HEK293 (cell line): ENCODE data around the gene HTT.

Experiments used
- CTCF ChIA-PET: fragments of 350-600 bp; formaldehyde crosslinking; extraction: SDS; loops from one replicate; lab custom pipeline; 2021; ENCODE audit warnings: antibody characterized with exemption; lab: Yijun Ruan, JAX
- POLR2A ChIA-PET: fragments of 300-600 bp; formaldehyde crosslinking; extraction: SDS; loops from one replicate; lab custom pipeline; 2020; ENCODE audit warnings: antibody characterized with exemption, inconsistent platforms; lab: Yijun Ruan, JAX
- H3K27ac ChIP-seq: fragments of 200-500 bp; sonication (Bioruptor generic); 2 replicates; pipeline ENCODE4 v1.5.1; 2014; ENCODE audit warnings: low read depth, low read length, control low read depth, inconsistent platforms; ENCODE audit errors: extremely low read depth
- H3K36me3 ChIP-seq, 2 experiments: fragments of 200-500 bp in 1 of 2; sonication (Bioruptor generic) in 1 of 2; 1 replicate in 1 of 2; 2 replicates in 1 of 2; pipeline ENCODE4 v1.5.1; 2014 to 2017; ENCODE audit warnings: inconsistent platforms in 2 of 2, low read length in 2 of 2; ENCODE audit not compliant: control insufficient read depth in 2 of 2, insufficient read depth in 1 of 2
- H3K4me1 ChIP-seq: fragments of 200-500 bp; sonication (Bioruptor generic); 2 replicates; pipeline ENCODE4 v1.5.1; 2014; ENCODE audit warnings: mild to moderate bottlenecking, low read length, inconsistent platforms; ENCODE audit not compliant: control insufficient read depth, insufficient read depth
- H3K4me3 ChIP-seq: 2 replicates; pipeline ENCODE4 v1.5.1; 2011; ENCODE audit warnings: low read depth, mild to moderate bottlenecking, control low read depth, low read length, moderate library complexity
- H3K9me3 ChIP-seq: fragments of 200-500 bp; sonication (Bioruptor generic); 2 replicates; pipeline ENCODE4 v1.5.1; 2014; ENCODE audit warnings: low read depth, low read length, inconsistent platforms; ENCODE audit not compliant: control insufficient read depth, insufficient read depth
- GLI2 ChIP-seq: fragments of 450-650 bp; formaldehyde crosslinking; IDR thresholded peaks from 2 replicates; pipeline ENCODE4; 2017; ENCODE audit warnings: missing biosample characterization, missing genetic modification characterization, low read depth, borderline replicate concordance
- GLI4 ChIP-seq: fragments of 450-650 bp; formaldehyde crosslinking; IDR thresholded peaks from 2 replicates; pipeline ENCODE4 v1.5.1; 2016; ENCODE audit warnings: missing biosample characterization, missing genetic modification characterization
- SETDB1 ChIP-seq: IDR thresholded peaks from one replicate; pipeline ENCODE4 v1.6.1; 2017; ENCODE audit warnings: mild to moderate bottlenecking, low read length, moderate library complexity, mixed read lengths; ENCODE audit not compliant: insufficient read length
- YY2 ChIP-seq: fragments of 450-650 bp; formaldehyde crosslinking; IDR thresholded peaks from 2 replicates; pipeline ENCODE4 v1.5.1; 2016; ENCODE audit warnings: missing biosample characterization, missing genetic modification characterization
- ZBTB17 ChIP-seq: fragments of 450-650 bp; formaldehyde crosslinking; IDR thresholded peaks from 2 replicates; pipeline ENCODE4 v1.5.1; 2016; ENCODE audit warnings: missing biosample characterization, missing genetic modification characterization
- ZIC2 ChIP-seq: fragments of 450-650 bp; formaldehyde crosslinking; IDR thresholded peaks from 2 replicates; pipeline ENCODE4 v1.5.1; 2016; ENCODE audit warnings: missing biosample characterization, missing genetic modification characterization
- ZNF114 ChIP-seq: fragments of 450-650 bp; formaldehyde crosslinking; IDR thresholded peaks from 2 replicates; pipeline ENCODE4 v1.5.0; 2017; ENCODE audit warnings: missing biosample characterization, missing genetic modification characterization
- ZNF169 ChIP-seq: fragments of 450-650 bp; formaldehyde crosslinking; IDR thresholded peaks from 2 replicates; pipeline ENCODE4 v1.5.1; 2016; ENCODE audit warnings: missing biosample characterization, missing genetic modification characterization
- ZNF211 ChIP-seq: fragments of 450-650 bp; formaldehyde crosslinking; IDR thresholded peaks from 2 replicates; pipeline ENCODE4 v1.5.1; 2016; ENCODE audit warnings: low read depth, missing biosample characterization, missing genetic modification characterization
- ZNF350 ChIP-seq: fragments of 450-650 bp; formaldehyde crosslinking; IDR thresholded peaks from 2 replicates; pipeline ENCODE4 v1.5.0; 2017; ENCODE audit warnings: missing biosample characterization, mild to moderate bottlenecking, missing genetic modification characterization
- ZNF514 ChIP-seq: fragments of 450-650 bp; formaldehyde crosslinking; IDR thresholded peaks from 2 replicates; pipeline ENCODE4 v1.5.1; 2016; ENCODE audit warnings: missing biosample characterization, missing genetic modification characterization
- ZNF529 ChIP-seq: fragments of 450-650 bp; formaldehyde crosslinking; IDR thresholded peaks from 2 replicates; pipeline ENCODE4 v1.5.1; 2017; ENCODE audit warnings: missing genetic modification characterization, missing biosample characterization; ENCODE audit not compliant: insufficient replicate concordance
- ZNF544 ChIP-seq: fragments of 450-650 bp; formaldehyde crosslinking; IDR thresholded peaks from 2 replicates; pipeline ENCODE4 v1.5.0; 2017; ENCODE audit warnings: missing biosample characterization, missing genetic modification characterization
- ZNF555 ChIP-seq: fragments of 450-650 bp; formaldehyde crosslinking; conservative IDR thresholded peaks from 2 replicates; pipeline ENCODE4 v1.5.1; 2017; ENCODE audit warnings: missing biosample characterization, mild to moderate bottlenecking, missing genetic modification characterization, inconsistent platforms
- ZNF558 ChIP-seq: fragments of 450-650 bp; formaldehyde crosslinking; IDR thresholded peaks from 2 replicates; pipeline ENCODE4 v1.5.1; 2016; ENCODE audit warnings: missing biosample characterization, missing genetic modification characterization
- TF ChIP-seq, protein P1 (sequence below): fragments of 450-650 bp; formaldehyde crosslinking; IDR thresholded peaks from 2 replicates; pipeline ENCODE4 v1.5.0; 2017; ENCODE audit warnings: missing biosample characterization, missing genetic modification characterization, borderline replicate concordance
- TF ChIP-seq, protein P2 (sequence below): fragments of 450-650 bp; formaldehyde crosslinking; IDR thresholded peaks from 2 replicates; pipeline ENCODE4 v1.5.1; 2016; ENCODE audit warnings: missing biosample characterization, missing genetic modification characterization
- TF ChIP-seq, protein P3 (sequence below): fragments of 450-650 bp; formaldehyde crosslinking; IDR thresholded peaks from 2 replicates; pipeline ENCODE4 v1.5.1; 2016; ENCODE audit warnings: missing biosample characterization, missing genetic modification characterization

HTT gene

DNA sequence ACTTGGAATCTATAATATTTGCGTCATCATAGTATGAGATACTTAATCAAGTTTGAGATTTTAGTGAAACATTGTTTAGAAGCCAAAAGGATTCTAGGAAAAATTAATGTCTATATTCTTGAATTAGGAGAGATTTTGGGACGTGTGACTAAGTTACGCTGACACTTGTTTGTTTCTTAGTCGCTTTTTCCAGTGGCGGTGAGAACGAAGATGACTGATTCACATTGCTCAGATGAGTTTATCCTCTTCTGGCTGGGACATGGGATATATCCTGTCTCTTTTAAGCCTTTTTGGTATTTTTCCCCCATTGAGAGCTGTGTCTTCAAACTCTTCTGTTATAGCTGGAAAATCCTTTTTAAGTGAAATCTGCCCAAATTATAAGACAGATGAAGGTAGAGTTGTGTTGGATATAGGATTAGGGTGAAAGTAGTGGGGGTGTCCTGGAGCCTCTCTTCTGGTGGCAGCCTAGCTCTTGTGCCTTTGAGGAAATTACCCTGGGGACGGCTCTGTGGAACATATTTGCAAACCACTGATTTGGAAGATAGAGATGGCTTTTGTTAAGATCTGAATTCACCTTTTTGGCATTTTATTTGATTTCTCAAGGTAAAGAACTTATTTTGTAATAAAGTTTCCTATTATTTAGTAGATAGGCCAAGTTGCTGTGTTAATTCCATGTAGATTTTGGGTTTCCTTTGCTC is 49.7 kb downstream of the HTT start:
- POLR2A ChIA-PET = no interaction called here
- no peak overlapping the region for H3K27ac ChIP-seq
- H3K4me1 ChIP-seq = no peaks in the 10 kb centered on the region
- CTCF ChIA-PET = interaction anchor here (0.9 to 1.6 kb wide), 2 partner anchors 10 to 17 kb away, joined by 3 to 7 read pairs; no protein-coding TSS in a partner anchor
- peaks cover 4 to 61% of the 10 kb centered on the region in 2 experiments; a peak in 2 of 3 replicates for H3K36me3 ChIP-seq
- no peak for TF ChIP-seq ZNF114
- TF ChIP-seq ZIC2 (tag by site-specific recombination) = no peak
- TF ChIP-seq ZNF529 (tag by site-specific recombination) = no peak
- TF ChIP-seq, all 188 proteins: peak for 0
- Histone ChIP-seq H3K9me3 (no peaks in the 10 kb centered on the region), H3K4me3 (no peak overlapping the region)

DNA sequence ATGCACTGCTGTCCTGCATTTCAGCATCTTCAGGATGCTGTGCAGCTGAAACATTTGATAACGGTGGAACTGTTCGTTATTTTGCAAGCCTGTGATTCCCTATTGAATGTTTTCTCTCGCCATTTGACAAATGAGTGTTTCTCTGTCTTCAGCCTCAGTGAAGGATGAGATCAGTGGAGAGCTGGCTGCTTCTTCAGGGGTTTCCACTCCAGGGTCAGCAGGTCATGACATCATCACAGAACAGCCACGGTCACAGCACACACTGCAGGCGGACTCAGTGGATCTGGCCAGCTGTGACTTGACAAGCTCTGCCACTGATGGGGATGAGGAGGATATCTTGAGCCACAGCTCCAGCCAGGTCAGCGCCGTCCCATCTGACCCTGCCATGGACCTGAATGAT is 52.6 kb downstream of the HTT start:
- H3K36me3 ChIP-seq = peaks cover 4 to 64% of the 10 kb centered on the region in 2 experiments; a peak in 2 of 3 replicates
- no peak overlapping the region for H3K4me3 ChIP-seq
- H3K4me1 ChIP-seq = no peaks in the 10 kb centered on the region
- CTCF ChIA-PET = interaction anchor here (1.0 kb wide), 1 partner anchor 18 kb away, joined by 4 read pairs; no protein-coding TSS in a partner anchor
- TF ChIP-seq ZNF544 = no peak
- TF ChIP-seq ZNF211 (tag by site-specific recombination) = no peak
- TF ChIP-seq YY2 (tag by site-specific recombination) = no peak
- TF ChIP-seq, protein P1, sequence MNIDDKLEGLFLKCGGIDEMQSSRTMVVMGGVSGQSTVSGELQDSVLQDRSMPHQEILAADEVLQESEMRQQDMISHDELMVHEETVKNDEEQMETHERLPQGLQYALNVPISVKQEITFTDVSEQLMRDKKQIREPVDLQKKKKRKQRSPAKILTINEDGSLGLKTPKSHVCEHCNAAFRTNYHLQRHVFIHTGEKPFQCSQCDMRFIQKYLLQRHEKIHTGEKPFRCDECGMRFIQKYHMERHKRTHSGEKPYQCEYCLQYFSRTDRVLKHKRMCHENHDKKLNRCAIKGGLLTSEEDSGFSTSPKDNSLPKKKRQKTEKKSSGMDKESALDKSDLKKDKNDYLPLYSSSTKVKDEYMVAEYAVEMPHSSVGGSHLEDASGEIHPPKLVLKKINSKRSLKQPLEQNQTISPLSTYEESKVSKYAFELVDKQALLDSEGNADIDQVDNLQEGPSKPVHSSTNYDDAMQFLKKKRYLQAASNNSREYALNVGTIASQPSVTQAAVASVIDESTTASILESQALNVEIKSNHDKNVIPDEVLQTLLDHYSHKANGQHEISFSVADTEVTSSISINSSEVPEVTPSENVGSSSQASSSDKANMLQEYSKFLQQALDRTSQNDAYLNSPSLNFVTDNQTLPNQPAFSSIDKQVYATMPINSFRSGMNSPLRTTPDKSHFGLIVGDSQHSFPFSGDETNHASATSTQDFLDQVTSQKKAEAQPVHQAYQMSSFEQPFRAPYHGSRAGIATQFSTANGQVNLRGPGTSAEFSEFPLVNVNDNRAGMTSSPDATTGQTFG (tag by site-specific recombination) = no peak
- no peak for TF ChIP-seq ZBTB17 (tag by site-specific recombination)
- POLR2A ChIA-PET = no interaction called here
- H3K9me3 ChIP-seq = no peaks in the 10 kb centered on the region
- H3K27ac ChIP-seq = no peak overlapping the region

DNA sequence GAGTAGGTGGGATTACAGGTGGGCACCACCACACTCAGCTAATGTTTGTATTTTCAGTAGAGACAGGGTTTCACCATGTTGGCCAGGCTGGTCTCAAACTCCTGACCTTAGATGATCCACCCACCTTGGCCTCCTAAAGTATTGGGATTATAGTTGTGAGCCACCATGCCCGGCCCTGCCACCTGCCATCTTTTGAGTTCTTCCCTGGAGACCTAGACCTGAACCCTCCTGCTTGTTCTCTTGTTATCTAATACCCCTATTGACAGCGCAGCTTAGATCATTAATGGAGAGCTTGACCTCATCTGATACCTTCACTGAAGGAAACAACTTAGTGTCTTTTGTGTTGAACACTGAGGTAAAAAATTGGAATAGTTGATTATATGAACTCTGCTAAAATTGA is 53.6 kb downstream of the HTT start:
- Histone ChIP-seq H3K36me3 (peaks cover 8 to 71% of the 10 kb centered on the region in 2 experiments), H3K27ac (no peak overlapping the region), H3K4me1 (no peaks in the 10 kb centered on the region), H3K9me3 (no peaks in the 10 kb centered on the region), H3K4me3 (no peak overlapping the region)
- ChIA-PET POLR2A (no interaction called here), CTCF (no interaction called here)
- TF ChIP-seq GLI2 (tag by site-specific recombination) = no peak
- TF ChIP-seq SETDB1 = no peak
- TF ChIP-seq ZNF558 (tag by site-specific recombination) = no peak
- TF ChIP-seq ZNF169 (tag by site-specific recombination) = no peak
- no peak for TF ChIP-seq GLI4 (tag by site-specific recombination)
- no peak for TF ChIP-seq ZNF555 (tag by site-specific recombination)
- TF ChIP-seq, protein P2, sequence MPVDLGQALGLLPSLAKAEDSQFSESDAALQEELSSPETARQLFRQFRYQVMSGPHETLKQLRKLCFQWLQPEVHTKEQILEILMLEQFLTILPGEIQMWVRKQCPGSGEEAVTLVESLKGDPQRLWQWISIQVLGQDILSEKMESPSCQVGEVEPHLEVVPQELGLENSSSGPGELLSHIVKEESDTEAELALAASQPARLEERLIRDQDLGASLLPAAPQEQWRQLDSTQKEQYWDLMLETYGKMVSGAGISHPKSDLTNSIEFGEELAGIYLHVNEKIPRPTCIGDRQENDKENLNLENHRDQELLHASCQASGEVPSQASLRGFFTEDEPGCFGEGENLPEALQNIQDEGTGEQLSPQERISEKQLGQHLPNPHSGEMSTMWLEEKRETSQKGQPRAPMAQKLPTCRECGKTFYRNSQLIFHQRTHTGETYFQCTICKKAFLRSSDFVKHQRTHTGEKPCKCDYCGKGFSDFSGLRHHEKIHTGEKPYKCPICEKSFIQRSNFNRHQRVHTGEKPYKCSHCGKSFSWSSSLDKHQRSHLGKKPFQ (tag by site-specific recombination) = no peak
- TF ChIP-seq ZNF350 (tag by site-specific recombination) = no peak
- TF ChIP-seq ZNF514 (tag by site-specific recombination) = no peak
- TF ChIP-seq, protein P3, sequence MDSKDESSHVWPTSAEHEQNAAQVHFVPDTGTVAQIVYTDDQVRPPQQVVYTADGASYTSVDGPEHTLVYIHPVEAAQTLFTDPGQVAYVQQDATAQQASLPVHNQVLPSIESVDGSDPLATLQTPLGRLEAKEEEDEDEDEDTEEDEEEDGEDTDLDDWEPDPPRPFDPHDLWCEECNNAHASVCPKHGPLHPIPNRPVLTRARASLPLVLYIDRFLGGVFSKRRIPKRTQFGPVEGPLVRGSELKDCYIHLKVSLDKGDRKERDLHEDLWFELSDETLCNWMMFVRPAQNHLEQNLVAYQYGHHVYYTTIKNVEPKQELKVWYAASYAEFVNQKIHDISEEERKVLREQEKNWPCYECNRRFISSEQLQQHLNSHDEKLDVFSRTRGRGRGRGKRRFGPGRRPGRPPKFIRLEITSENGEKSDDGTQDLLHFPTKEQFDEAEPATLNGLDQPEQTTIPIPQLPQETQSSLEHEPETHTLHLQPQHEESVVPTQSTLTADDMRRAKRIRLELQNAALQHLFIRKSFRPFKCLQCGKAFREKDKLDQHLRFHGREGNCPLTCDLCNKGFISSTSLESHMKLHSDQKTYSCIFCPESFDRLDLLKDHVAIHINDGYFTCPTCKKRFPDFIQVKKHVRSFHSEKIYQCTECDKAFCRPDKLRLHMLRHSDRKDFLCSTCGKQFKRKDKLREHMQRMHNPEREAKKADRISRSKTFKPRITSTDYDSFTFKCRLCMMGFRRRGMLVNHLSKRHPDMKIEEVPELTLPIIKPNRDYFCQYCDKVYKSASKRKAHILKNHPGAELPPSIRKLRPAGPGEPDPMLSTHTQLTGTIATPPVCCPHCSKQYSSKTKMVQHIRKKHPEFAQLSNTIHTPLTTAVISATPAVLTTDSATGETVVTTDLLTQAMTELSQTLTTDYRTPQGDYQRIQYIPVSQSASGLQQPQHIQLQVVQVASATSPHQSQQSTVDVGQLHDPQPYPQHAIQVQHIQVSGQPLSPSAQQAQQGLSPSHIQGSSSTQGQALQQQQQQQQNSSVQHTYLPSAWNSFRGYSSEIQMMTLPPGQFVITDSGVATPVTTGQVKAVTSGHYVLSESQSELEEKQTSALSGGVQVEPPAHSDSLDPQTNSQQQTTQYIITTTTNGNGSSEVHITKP (tag by site-specific recombination) = no peak
